Activated naive CD4-positive, alpha-beta T cell treated with Interleukin-2 at 50 U/mL for 16 hours (primary cell): Measurements from ENCODE around the gene DIPK1A.
A peak's percentile ranks its signal among the peaks of the same experiment; 100 is the strongest.
"Not testable (repeated sequence)": the region's sequence is repeated elsewhere in the genome, so short reads cannot be mapped to it uniquely, and the experiment has no call there.

Experiments
- DNase-seq: peaks from one replicate; pipeline ENCODE4 v3.0.0-alpha.2; 2020

The DIPK1A gene

GRCh38 chr1:92975551-92976232 is 14.4 kb upstream of the DIPK1A start:
- DNase-seq, result no peak

- DNase-seq, result not testable (repeated sequence)
Observed at GRCh38 chr1:92974112-92974511, 12.8 kb upstream of the DIPK1A start.

- DNase-seq, result no peak
Observed at GRCh38 chr1:92973203-92973897, 12.1 kb upstream of the DIPK1A start.

GRCh38 chr1:92972409-92973129 is 11.3 kb upstream of the DIPK1A start:
- DNase-seq, result no peak

- not testable (repeated sequence) for DNase-seq
Observed at GRCh38 chr1:92971932-92972331, 10.7 kb upstream of the DIPK1A start.

GRCh38 chr1:92970990-92971689 is 9.9 kb upstream of the DIPK1A start:
- no peak for DNase-seq

GRCh38 chr1:92969517-92969916 is 8.3 kb upstream of the DIPK1A start:
- DNase-seq, result no peak

GRCh38 chr1:92968138-92969032 is 7.1 kb upstream of the DIPK1A start:
- DNase-seq, result no peak

- DNase-seq, result no peak
Observed at GRCh38 chr1:92964998-92965397, 3.7 kb upstream of the DIPK1A start.

- DNase-seq, result no peak
Observed at GRCh38 chr1:92964316-92964715, 3.1 kb upstream of the DIPK1A start.

GRCh38 chr1:92961896-92962752 is 862 bp upstream of the DIPK1A start:
- peak; percentile 71 for DNase-seq

GRCh38 chr1:92960395-92961130 is 699 bp downstream of the DIPK1A start:
- peak; percentile 72 for DNase-seq

- no peak for DNase-seq
Observed at GRCh38 chr1:92958203-92958970, 2.9 kb downstream of the DIPK1A start.

GRCh38 chr1:92957030-92957734 is 4.1 kb downstream of the DIPK1A start:
- no peak for DNase-seq

- DNase-seq, result no peak
Observed at GRCh38 chr1:92956254-92957029, 4.8 kb downstream of the DIPK1A start.

- peak; percentile 46 for DNase-seq
Observed at GRCh38 chr1:92953491-92953890, 7.8 kb downstream of the DIPK1A start.

- DNase-seq, result no peak
Observed at GRCh38 chr1:92952714-92953113, 8.5 kb downstream of the DIPK1A start.

GRCh38 chr1:92951141-92951582 is 10.1 kb downstream of the DIPK1A start:
- DNase-seq, result no peak
